Panc1 (cell line): Measurements from ENCODE around the gene EIPR1. TPM values are rescaled to one million over a fixed set of nuclear protein-coding genes. Genes with fewer than 3 reads are reported as not detected.

ENCODE experiments used
- ATAC-seq: fragments of 200-7000 bp; cut with Tn5 transposase; 2 replicates; pipeline ENCODE4 v1.9.1; 2020; ENCODE audit warnings: mild to moderate bottlenecking, moderate library complexity
- BruUV-seq: library from RNA; stranded (reverse); fragments of 400-500 nt; replicated peaks from 2 replicates; lab custom pipeline; 2021; lab: Mats Ljungman, UMichigan
- CTCF ChIA-PET: fragments of 300-600 bp; sonication (Branson Sonifier 250); formaldehyde crosslinking; loops from one replicate; lab custom pipeline; 2022; ENCODE audit warnings: antibody characterized with exemption; lab: Charles Lee
- POLR2A ChIA-PET: fragments of 300-600 bp; sonication (Branson Sonifier 250); formaldehyde crosslinking; loops from one replicate; lab custom pipeline; 2022; ENCODE audit warnings: antibody characterized with exemption; lab: Charles Lee
- DNase-seq: peaks from one replicate; pipeline ENCODE4 v3.0.0-alpha.2; 2010; ENCODE audit warnings: low read depth, low spot score
- H3K27ac ChIP-seq: 2 replicates; pipeline ENCODE4 v1.5.1; 2011; ENCODE audit warnings: mild to moderate bottlenecking, low read length, inconsistent platforms
- H3K27me3 ChIP-seq: fragments of 200-500 bp; sonication (Bioruptor generic); 2 replicates; pipeline ENCODE4 v1.6.0; 2014; ENCODE audit warnings: low read length, inconsistent platforms; ENCODE audit not compliant: control insufficient read depth, insufficient read depth
- H3K36me3 ChIP-seq: fragments of 200-500 bp; sonication (Bioruptor generic); 2 replicates; pipeline ENCODE4 v1.5.1; 2014; ENCODE audit warnings: inconsistent platforms, mild to moderate bottlenecking, low read length, moderate library complexity; ENCODE audit not compliant: control insufficient read depth, insufficient read depth
- H3K4me1 ChIP-seq: 2 replicates; pipeline ENCODE4 v1.5.1; 2011; ENCODE audit warnings: inconsistent platforms, mild to moderate bottlenecking, low read length, moderate library complexity; ENCODE audit not compliant: control insufficient read depth, insufficient read depth
- H3K4me3 ChIP-seq, 2 experiments: 2 replicates each; pipeline ENCODE4 v1.5.1; 2011 to 2012; ENCODE audit warnings: low read depth in 2 of 2, low read length in 2 of 2, mild to moderate bottlenecking in 2 of 2, inconsistent platforms in 1 of 2, moderate library complexity in 1 of 2
- H3K9me3 ChIP-seq: fragments of 200-500 bp; sonication (Bioruptor generic); 2 replicates; pipeline ENCODE4 v1.5.1; 2014; ENCODE audit warnings: low read depth, mild to moderate bottlenecking, inconsistent platforms, low read length, moderate library complexity; ENCODE audit not compliant: control insufficient read depth, insufficient read depth
- POLR2AphosphoS5 ChIP-seq: IDR thresholded peaks from 2 replicates; pipeline ENCODE4 v1.6.1; 2012; ENCODE audit warnings: mild to moderate bottlenecking, low read depth, low read length, moderate library complexity
- SIN3A ChIP-seq: IDR thresholded peaks from 2 replicates; pipeline ENCODE4 v1.6.1; 2012; ENCODE audit warnings: low read depth, mild to moderate bottlenecking, low read length, moderate library complexity, borderline replicate concordance; ENCODE audit not compliant: insufficient read depth
- TCF7L2 ChIP-seq: IDR thresholded peaks from 2 replicates; pipeline ENCODE4 v1.6.1; 2011; ENCODE audit warnings: mild to moderate bottlenecking, low read depth, low read length, inconsistent platforms
- in situ Hi-C: cut with HindIII; loops from 2 replicates; pipeline ENCODE4 v1.10.0; 2016; ENCODE audit warnings: low sequenced_read_pairs, low pct_unique_long_range_greater_than_20kb
- intact Hi-C: fragments of 100-400 bp; cut with micrococcal nuclease; formaldehyde crosslinking; loops from one replicate; pipeline ENCODE4 v1.10.0; 2022; ENCODE audit not compliant: unreplicated experiment
- total RNA-seq: library from RNA; stranded (reverse); gene quantifications from one replicate; pipeline ENCODE4 v1.2.1, GENCODE V29; 2021; ENCODE audit not compliant: unreplicated experiment
- TF ChIP-seq, protein P1 (sequence below): fragments of 450-650 bp; IDR thresholded peaks from 2 replicates; pipeline ENCODE4 v1.5.1; 2017; ENCODE audit warnings: mild to moderate bottlenecking
- TF ChIP-seq, protein P2 (sequence below), 2 experiments: IDR thresholded peaks; 2 replicates each; pipeline ENCODE4 v1.6.1; 2011 to 2012; ENCODE audit warnings: low read depth in 2 of 2, control low read depth in 1 of 2, low read length in 1 of 2, mild to moderate bottlenecking in 1 of 2, moderate library complexity in 1 of 2; ENCODE audit not compliant: insufficient read depth in 1 of 2

The EIPR1 gene
- total RNA-seq, 1 experiment from 2014 or later, result 26.7 TPM

DNA sequence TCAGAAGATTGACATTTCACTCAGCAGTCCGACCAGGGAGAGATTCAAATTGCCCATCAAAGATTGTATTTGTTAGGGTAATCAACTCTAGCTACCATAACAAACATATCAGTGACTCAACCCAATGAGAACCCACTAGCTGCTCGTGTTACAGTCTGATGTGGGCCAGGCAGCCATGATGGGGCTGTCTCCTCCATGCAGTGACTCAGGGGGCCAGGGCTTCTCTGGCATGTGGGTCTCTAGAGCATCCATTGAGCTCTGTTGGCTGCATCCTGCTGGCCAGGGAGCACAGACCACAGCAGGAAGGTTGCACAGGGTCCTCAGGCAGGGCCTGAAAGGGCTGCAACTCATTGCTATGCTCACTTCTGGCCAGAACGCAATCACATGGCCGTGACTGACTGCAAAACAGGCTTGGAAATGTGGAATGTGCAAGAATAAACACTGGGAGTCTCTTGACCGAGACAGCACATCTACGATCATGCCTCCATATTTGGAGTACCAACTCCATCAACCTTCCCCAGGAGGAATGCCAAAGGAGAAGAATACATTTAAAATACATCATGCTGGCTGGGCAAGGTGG, 216.8 kb downstream of the EIPR1 start:
- in situ Hi-C loops (no loop called here), intact Hi-C loops (no loop called here)
- ChIA-PET POLR2A (no interaction called here), CTCF (no interaction called here)
- peaks cover 4% of the 10 kb centered on the region; the same call in 1 of the 2 replicates for H3K9me3 ChIP-seq
- no peak for DNase-seq
- no peak overlapping the region for H3K4me3 ChIP-seq
- H3K4me1 ChIP-seq, result no peaks in the 10 kb centered on the region
- H3K36me3 ChIP-seq, result no peaks in the 10 kb centered on the region
- H3K27ac ChIP-seq, result no peak overlapping the region
- no peak for TF ChIP-seq SIN3A
- ATAC-seq, result no peak
- no TSS peak for BruUV-seq
- H3K27me3 ChIP-seq, result no peaks in the 10 kb centered on the region

DNA sequence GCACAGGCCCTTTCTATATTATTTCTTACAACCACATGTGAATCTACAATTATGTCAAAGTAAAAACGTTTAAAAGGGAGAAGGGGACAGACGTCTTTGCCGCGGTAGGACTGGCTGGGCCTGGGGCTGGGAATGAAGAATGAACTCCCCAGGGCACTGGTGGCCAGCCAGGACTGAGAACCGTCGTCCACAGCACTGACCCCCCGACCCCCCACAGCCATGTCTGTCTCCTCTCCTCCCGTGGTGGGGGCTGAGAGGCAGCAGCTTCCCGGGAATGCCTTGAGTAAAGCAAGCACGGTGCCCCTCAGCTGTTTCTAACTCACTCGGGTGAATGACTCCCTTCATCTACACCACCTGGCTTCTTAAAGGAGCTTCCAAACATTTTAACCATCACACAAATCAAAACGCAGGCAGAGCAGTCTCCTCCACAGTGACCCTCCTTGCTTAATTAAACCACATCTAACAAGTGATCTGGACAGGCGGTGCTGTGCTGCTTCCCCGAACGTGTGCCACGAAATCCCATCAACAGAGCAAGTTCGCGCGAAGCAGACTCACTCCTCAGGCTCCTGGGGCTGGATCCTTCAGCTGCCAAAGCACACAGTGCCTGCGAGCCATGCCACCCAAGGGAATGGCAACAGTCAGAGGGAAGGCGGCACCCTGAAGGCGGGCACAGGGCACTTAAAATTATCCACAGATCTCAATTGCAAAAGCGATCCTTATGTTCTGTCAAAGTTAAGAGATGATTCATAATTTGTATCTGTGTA, 217.7 kb downstream of the EIPR1 start:
- no peak for ATAC-seq
- H3K4me1 ChIP-seq, result no peaks in the 10 kb centered on the region
- H3K4me3 ChIP-seq, result no peak overlapping the region
- peaks cover 4% of the 10 kb centered on the region; the same call in 1 of the 2 replicates for H3K9me3 ChIP-seq
- ChIA-PET POLR2A (no interaction called here), CTCF (no interaction called here)
- H3K36me3 ChIP-seq, result no peaks in the 10 kb centered on the region
- H3K27me3 ChIP-seq, result no peaks in the 10 kb centered on the region
- intact Hi-C loops (no loop called here), in situ Hi-C loops (no loop called here)
- no peak overlapping the region for H3K27ac ChIP-seq
- no TSS peak for BruUV-seq
- TF ChIP-seq POLR2AphosphoS5, result no peak
- TF ChIP-seq, protein P1, sequence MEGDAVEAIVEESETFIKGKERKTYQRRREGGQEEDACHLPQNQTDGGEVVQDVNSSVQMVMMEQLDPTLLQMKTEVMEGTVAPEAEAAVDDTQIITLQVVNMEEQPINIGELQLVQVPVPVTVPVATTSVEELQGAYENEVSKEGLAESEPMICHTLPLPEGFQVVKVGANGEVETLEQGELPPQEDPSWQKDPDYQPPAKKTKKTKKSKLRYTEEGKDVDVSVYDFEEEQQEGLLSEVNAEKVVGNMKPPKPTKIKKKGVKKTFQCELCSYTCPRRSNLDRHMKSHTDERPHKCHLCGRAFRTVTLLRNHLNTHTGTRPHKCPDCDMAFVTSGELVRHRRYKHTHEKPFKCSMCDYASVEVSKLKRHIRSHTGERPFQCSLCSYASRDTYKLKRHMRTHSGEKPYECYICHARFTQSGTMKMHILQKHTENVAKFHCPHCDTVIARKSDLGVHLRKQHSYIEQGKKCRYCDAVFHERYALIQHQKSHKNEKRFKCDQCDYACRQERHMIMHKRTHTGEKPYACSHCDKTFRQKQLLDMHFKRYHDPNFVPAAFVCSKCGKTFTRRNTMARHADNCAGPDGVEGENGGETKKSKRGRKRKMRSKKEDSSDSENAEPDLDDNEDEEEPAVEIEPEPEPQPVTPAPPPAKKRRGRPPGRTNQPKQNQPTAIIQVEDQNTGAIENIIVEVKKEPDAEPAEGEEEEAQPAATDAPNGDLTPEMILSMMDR, result no peak
- no peak for TF ChIP-seq SIN3A
- TF ChIP-seq, protein P2, sequence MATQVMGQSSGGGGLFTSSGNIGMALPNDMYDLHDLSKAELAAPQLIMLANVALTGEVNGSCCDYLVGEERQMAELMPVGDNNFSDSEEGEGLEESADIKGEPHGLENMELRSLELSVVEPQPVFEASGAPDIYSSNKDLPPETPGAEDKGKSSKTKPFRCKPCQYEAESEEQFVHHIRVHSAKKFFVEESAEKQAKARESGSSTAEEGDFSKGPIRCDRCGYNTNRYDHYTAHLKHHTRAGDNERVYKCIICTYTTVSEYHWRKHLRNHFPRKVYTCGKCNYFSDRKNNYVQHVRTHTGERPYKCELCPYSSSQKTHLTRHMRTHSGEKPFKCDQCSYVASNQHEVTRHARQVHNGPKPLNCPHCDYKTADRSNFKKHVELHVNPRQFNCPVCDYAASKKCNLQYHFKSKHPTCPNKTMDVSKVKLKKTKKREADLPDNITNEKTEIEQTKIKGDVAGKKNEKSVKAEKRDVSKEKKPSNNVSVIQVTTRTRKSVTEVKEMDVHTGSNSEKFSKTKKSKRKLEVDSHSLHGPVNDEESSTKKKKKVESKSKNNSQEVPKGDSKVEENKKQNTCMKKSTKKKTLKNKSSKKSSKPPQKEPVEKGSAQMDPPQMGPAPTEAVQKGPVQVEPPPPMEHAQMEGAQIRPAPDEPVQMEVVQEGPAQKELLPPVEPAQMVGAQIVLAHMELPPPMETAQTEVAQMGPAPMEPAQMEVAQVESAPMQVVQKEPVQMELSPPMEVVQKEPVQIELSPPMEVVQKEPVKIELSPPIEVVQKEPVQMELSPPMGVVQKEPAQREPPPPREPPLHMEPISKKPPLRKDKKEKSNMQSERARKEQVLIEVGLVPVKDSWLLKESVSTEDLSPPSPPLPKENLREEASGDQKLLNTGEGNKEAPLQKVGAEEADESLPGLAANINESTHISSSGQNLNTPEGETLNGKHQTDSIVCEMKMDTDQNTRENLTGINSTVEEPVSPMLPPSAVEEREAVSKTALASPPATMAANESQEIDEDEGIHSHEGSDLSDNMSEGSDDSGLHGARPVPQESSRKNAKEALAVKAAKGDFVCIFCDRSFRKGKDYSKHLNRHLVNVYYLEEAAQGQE (IDR thresholded peaks at IDR 0.05; ENCODE audit: insufficient read depth in 1 of 2, low read depth in 2 of 2, low read length in 1 of 2), result no peak
- DNase-seq, result no peak

DNA sequence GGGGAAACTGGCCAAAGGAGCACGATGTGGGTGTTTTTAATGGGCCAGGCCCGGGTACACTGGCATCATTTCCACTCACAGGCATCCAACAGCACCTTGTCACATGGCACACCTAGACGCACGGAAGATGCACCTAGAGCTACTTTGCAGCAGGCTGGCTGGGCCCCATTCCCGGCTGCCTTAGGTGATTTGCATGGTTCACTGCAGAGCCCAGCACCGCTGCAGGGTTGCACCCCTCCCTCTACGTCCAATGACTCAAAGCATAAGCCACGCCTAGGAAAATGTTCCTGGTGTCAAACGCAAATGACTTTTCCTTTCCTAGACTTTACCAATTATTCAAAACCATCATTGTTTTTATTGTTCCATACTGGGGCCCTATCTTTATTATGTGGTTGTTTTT, 222.9 kb downstream of the EIPR1 start:
- Histone ChIP-seq H3K27me3 (no peaks in the 10 kb centered on the region), H3K4me3 (no peak overlapping the region), H3K4me1 (no peaks in the 10 kb centered on the region), H3K36me3 (no peaks in the 10 kb centered on the region), H3K27ac (no peak overlapping the region), H3K9me3 (no peaks in the 10 kb centered on the region)
- DNase-seq (no peak), ATAC-seq (no peak)
- ChIA-PET CTCF (interaction anchor here (0.6 kb wide), 1 partner anchor 10 kb away, joined by 3 read pairs; no protein-coding TSS in a partner anchor), POLR2A (no interaction called here)
- in situ Hi-C loops (no loop called here), intact Hi-C loops (no loop called here)
- TF ChIP-seq, protein P1, result no peak
- TF ChIP-seq TCF7L2 (no peak), SIN3A (no peak)
- TF ChIP-seq, protein P2 (IDR thresholded peaks at IDR 0.05; ENCODE audit: insufficient read depth in 1 of 2, low read depth in 2 of 2, low read length in 1 of 2), result no peak
- BruUV-seq, result TSS peak; percentile 61
